MM.1S (cell line): Measurements from ENCODE around the gene SH3PXD2B.
"Not testable (repeated sequence)": the region's sequence is repeated elsewhere in the genome, so short reads cannot be mapped to it uniquely, and the experiment has no call there.

ENCODE experiments used
- DNase-seq: peaks from one replicate; pipeline ENCODE4 v3.0.0-alpha.2; 2015
- H2AFZ ChIP-seq: fragments of 300-600 bp; sonication (generic); 2 replicates; pipeline ENCODE4 v1.6.0; 2016; ENCODE audit warnings: antibody characterized with exemption, low read length
- H3F3A ChIP-seq: fragments of 300-600 bp; sonication (generic); 2 replicates; pipeline ENCODE4 v1.6.1; 2016; ENCODE audit warnings: mild to moderate bottlenecking, antibody characterized with exemption, low read length, moderate library complexity, mixed read lengths; ENCODE audit not compliant: insufficient read depth
- H3K27ac ChIP-seq: fragments of 300-600 bp; sonication (generic); 2 replicates; pipeline ENCODE4 v1.5.1; 2016; ENCODE audit warnings: mild to moderate bottlenecking, low read length
- H3K27me3 ChIP-seq: fragments of 300-600 bp; sonication (generic); replicated peaks from 2 replicates; pipeline ENCODE4 v1.6.0; 2016; ENCODE audit warnings: low read length; ENCODE audit not compliant: insufficient read depth
- H3K36me3 ChIP-seq: fragments of 300-600 bp; sonication (generic); replicated peaks from 2 replicates; pipeline ENCODE4 v1.6.1; 2016; ENCODE audit warnings: mild to moderate bottlenecking, low read length, mixed read lengths; ENCODE audit not compliant: insufficient read depth
- H3K4me1 ChIP-seq: fragments of 300-600 bp; sonication (generic); 2 replicates; pipeline ENCODE4 v1.6.1; 2016; ENCODE audit warnings: low read length, mixed read lengths
- H3K4me2 ChIP-seq: fragments of 300-600 bp; sonication (generic); 2 replicates; pipeline ENCODE4 v1.6.0; 2016; ENCODE audit warnings: low read depth, low read length
- H3K4me3 ChIP-seq: fragments of 300-600 bp; sonication (generic); 2 replicates; pipeline ENCODE4 v1.5.1; 2016; ENCODE audit warnings: low read length, mixed read lengths
- H3K79me2 ChIP-seq: fragments of 300-600 bp; sonication (generic); 2 replicates; pipeline ENCODE4 v1.6.1; 2016; ENCODE audit warnings: mixed run types, low read length, mixed read lengths
- H3K9ac ChIP-seq: fragments of 300-600 bp; sonication (generic); 2 replicates; pipeline ENCODE4 v1.6.1; 2016; ENCODE audit warnings: low read length, mixed read lengths
- H3K9me2 ChIP-seq: fragments of 300-600 bp; sonication (generic); replicated peaks from 2 replicates; pipeline ENCODE4 v1.6.1; 2016; ENCODE audit warnings: mild to moderate bottlenecking, low read length, mixed read lengths; ENCODE audit not compliant: insufficient read depth
- H3K9me3 ChIP-seq: fragments of 300-600 bp; sonication (generic); replicated peaks from 2 replicates; pipeline ENCODE4 v1.6.1; 2016; ENCODE audit warnings: mild to moderate bottlenecking, low read length, mixed read lengths; ENCODE audit not compliant: insufficient read depth
- H4K20me1 ChIP-seq: fragments of 300-600 bp; sonication (generic); 2 replicates; pipeline ENCODE4 v1.6.1; 2016; ENCODE audit warnings: mild to moderate bottlenecking, low read length, moderate library complexity, mixed read lengths; ENCODE audit not compliant: insufficient read depth
- CTCF ChIP-seq: fragments of 300-600 bp; sonication (generic); IDR thresholded peaks from 2 replicates; pipeline ENCODE4 v1.5.1; 2016; ENCODE audit warnings: antibody characterized with exemption, low read length, mixed read lengths
- EZH2 ChIP-seq: fragments of 300-600 bp; sonication (generic); optimal IDR thresholded peaks from 2 replicates; pipeline ENCODE3; 2017; ENCODE audit warnings: low read depth, mild to moderate bottlenecking, antibody characterized with exemption, low read length, mixed read lengths
- EZH2phosphoT487 ChIP-seq: fragments of 300-600 bp; sonication (generic); IDR thresholded peaks from 2 replicates; pipeline ENCODE4 v1.6.1; 2018; ENCODE audit warnings: antibody characterized with exemption, low read length

The SH3PXD2B gene

GRCh38 chr5:172336264-172336663 lies 118.1 kb downstream of the SH3PXD2B start:
- no peaks in the 10 kb centered on the region for H3K36me3 ChIP-seq
- H3K9me3 ChIP-seq, result no peaks in the 10 kb centered on the region
- no peaks in the 10 kb centered on the region for H4K20me1 ChIP-seq
- no peak for DNase-seq
- no peak overlapping the region for H3K9ac ChIP-seq
- H3K4me2 ChIP-seq, result no peak overlapping the region
- peaks cover 48% of the 10 kb centered on the region for H3K27me3 ChIP-seq
- no peak overlapping the region for H3K27ac ChIP-seq
- H3F3A ChIP-seq, result no peaks in the 10 kb centered on the region
- no peaks in the 10 kb centered on the region for H3K4me1 ChIP-seq
- TF ChIP-seq CTCF (no peak), EZH2 (no peak), EZH2phosphoT487 (no peak)
- H3K4me3 ChIP-seq, result no peak overlapping the region
- no peaks in the 10 kb centered on the region for H3K79me2 ChIP-seq
- H3K9me2 ChIP-seq, result no peaks in the 10 kb centered on the region
- no peak overlapping the region for H2AFZ ChIP-seq

GRCh38 chr5:172335721-172336120 lies 118.6 kb downstream of the SH3PXD2B start:
- Histone ChIP-seq H3K36me3 (no peaks in the 10 kb centered on the region), H3K27ac (no peak overlapping the region), H3K9me2 (no peaks in the 10 kb centered on the region), H3K9me3 (no peaks in the 10 kb centered on the region), H3K4me2 (no peak overlapping the region), H3K4me3 (no peak overlapping the region), H3K79me2 (no peaks in the 10 kb centered on the region), H3K9ac (no peak overlapping the region), H3K27me3 (peaks cover 48% of the 10 kb centered on the region), H4K20me1 (no peaks in the 10 kb centered on the region), H2AFZ (no peak overlapping the region), H3F3A (no peaks in the 10 kb centered on the region), H3K4me1 (no peaks in the 10 kb centered on the region)
- no peak for DNase-seq
- TF ChIP-seq CTCF (no peak), EZH2 (no peak), EZH2phosphoT487 (no peak)

- TF ChIP-seq EZH2, result no peak
- TF ChIP-seq CTCF, result no peak
- no peak for TF ChIP-seq EZH2phosphoT487
- Histone ChIP-seq H3K27ac (no peak overlapping the region), H3K4me1 (no peaks in the 10 kb centered on the region), H3K4me3 (no peak overlapping the region), H3K4me2 (no peak overlapping the region), H4K20me1 (no peaks in the 10 kb centered on the region), H3K9me2 (no peaks in the 10 kb centered on the region), H3K9ac (no peak overlapping the region), H2AFZ (no peak overlapping the region), H3K36me3 (no peaks in the 10 kb centered on the region), H3F3A (no peaks in the 10 kb centered on the region), H3K79me2 (no peaks in the 10 kb centered on the region), H3K27me3 (peaks cover 40% of the 10 kb centered on the region), H3K9me3 (no peaks in the 10 kb centered on the region)
- no peak for DNase-seq
Measured at GRCh38 chr5:172334641-172335040, 119.7 kb downstream of the SH3PXD2B start.

GRCh38 chr5:172334196-172334595 lies 120.1 kb downstream of the SH3PXD2B start:
- no peaks in the 10 kb centered on the region for H4K20me1 ChIP-seq
- DNase-seq, result no peak
- H3K9me3 ChIP-seq, result no peaks in the 10 kb centered on the region
- H3K9me2 ChIP-seq, result no peaks in the 10 kb centered on the region
- no peak overlapping the region for H3K4me2 ChIP-seq
- H3K27ac ChIP-seq, result no peak overlapping the region
- H3F3A ChIP-seq, result no peaks in the 10 kb centered on the region
- no peaks in the 10 kb centered on the region for H3K4me1 ChIP-seq
- no peaks in the 10 kb centered on the region for H3K79me2 ChIP-seq
- H3K4me3 ChIP-seq, result no peak overlapping the region
- no peaks in the 10 kb centered on the region for H3K36me3 ChIP-seq
- peaks cover 36% of the 10 kb centered on the region for H3K27me3 ChIP-seq
- no peak for TF ChIP-seq EZH2phosphoT487
- peak; percentile 20 for TF ChIP-seq CTCF
- H2AFZ ChIP-seq, result no peak overlapping the region
- no peak overlapping the region for H3K9ac ChIP-seq

GRCh38 chr5:172326901-172327300 lies 127.4 kb downstream of the SH3PXD2B start:
- H3F3A ChIP-seq, H3K27ac ChIP-seq, H3K27me3 ChIP-seq, H3K4me3 ChIP-seq, H2AFZ ChIP-seq, H3K4me1 ChIP-seq, H3K9me2 ChIP-seq, H3K79me2 ChIP-seq, H3K36me3 ChIP-seq, DNase-seq, H3K4me2 ChIP-seq, H3K9ac ChIP-seq, H4K20me1 ChIP-seq, H3K9me3 ChIP-seq: not testable (repeated sequence)
